HS-5 (cell line): ENCODE data around the gene TM4SF20.
"Not testable (repeated sequence)": the region's sequence is repeated elsewhere in the genome, so short reads cannot be mapped to it uniquely, and the experiment has no call there.

ENCODE experiments used
- DNase-seq: peaks from one replicate; pipeline ENCODE4 v3.0.0-alpha.2; 2012; ENCODE audit warnings: low read depth

TM4SF20 gene

DNA sequence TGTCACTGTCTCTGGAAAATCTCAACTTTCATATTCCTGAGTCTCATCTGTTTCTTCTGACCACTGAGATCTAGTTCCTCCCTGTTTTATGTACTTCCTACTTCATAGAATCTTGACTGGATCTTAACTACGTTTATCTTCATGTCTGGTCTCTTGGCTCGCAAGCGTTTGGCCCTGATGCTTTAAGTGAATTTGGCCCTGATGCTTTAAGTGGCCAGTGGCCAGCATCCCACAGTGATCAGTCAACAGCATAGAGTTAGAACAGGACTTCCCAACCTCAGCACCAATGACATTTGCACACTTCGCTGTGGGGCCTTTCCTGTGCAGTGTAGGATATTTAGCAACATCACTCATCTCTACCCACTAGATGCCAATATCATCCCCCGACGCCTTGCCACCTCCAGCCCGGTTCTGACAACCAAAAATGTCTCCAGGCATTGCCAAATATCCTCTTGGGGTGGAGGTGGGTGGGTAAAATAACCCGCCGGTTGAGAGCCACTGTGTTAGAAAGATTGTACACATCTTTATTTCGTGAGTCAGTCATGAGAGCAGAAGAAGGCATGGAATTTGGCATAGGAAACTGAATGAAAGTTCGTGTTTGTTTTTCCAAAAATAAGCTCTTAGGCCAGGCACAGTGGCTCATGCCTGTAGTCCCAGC lies 12.2 kb downstream of the TM4SF20 start:
- DNase-seq = peak; percentile 91

DNA sequence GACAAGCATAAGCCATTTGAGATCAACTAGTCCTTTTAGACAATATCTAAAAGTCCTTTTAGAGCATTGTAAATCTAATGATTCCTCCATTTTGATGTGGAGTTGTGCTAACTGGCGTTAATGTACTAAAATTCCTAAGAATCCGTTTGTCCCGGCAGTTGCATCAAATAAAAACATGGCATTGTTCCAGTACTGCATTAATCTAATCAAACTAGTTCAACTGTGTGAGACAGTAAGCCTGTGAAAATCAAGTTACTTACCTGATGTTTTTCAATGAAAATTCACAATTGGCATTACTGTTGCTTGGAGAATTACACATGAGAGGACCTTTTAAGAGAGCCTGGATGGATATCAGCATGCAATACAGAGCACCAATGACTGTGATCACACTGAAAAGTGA lies 13.3 kb downstream of the TM4SF20 start:
- no peak for DNase-seq

DNA sequence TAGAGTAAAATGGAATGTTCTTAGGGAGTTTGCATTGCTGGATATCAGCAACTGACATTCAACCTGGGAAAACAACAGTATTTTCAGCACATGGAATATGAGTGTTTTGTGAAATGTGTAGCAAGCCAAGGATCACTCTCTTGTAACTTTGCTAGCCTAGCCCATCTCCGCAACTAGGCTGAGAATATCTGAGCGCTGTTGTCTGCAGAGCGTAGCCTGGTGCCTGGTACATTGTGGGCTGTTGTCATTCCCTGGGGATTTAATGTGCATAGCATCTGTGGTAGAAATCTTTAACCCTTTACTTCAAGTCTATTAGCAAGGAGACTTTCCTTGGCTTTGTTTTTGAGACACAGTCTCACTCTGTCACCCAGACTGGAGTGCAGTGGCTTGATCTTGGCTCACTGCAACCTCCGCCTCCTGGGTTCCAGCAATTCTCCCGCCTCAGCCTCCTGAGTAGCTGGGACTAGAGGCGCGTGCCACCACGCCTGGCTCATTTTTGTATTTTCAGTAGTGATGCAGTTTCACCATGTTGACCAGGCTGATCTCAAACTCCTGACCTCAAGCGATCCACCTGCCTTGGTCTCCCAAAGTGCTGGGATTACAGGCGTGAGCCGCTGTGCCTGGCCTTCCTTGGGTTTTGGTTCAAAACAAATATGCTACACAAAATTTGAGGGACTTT lies 14.4 kb downstream of the TM4SF20 start:
- DNase-seq = not testable (repeated sequence)

- DNase-seq = no peak
Measured at GRCh38 chr2:227363756-227364155, 15.3 kb downstream of the TM4SF20 start.

GRCh38 chr2:227360351-227360750 lies 18.8 kb downstream of the TM4SF20 start:
- DNase-seq = no peak

GRCh38 chr2:227351639-227352038 lies 27.5 kb downstream of the TM4SF20 start:
- no peak for DNase-seq

DNA sequence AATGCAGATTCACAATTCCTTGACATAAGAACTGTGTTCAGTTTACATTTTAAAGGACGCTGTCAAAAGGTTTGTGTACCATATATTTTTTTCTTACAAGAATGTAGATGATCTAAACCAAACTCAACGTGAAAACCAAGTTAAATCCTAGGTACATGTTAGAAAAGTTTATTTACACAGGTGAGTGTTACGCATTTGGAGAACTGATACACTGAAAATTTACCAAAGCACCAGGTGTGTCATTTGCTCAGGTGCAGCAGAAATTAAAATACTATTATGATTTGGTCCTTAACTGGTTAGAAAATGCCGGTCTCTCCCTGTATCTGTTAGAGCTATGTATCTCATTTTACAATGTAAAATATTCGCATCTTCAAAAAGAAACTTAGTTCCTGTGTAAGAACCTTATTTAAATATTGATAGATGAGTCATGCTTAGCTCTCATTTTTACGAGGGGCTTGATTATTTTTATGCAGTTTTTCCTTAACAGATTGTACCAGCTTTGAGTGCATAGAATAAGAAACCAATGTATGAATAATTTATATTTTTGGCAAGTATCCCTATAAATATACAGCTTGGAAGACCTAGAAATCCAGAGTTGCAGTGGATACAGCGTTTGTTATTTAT lies 29.0 kb downstream of the TM4SF20 start:
- DNase-seq = no peak

DNA sequence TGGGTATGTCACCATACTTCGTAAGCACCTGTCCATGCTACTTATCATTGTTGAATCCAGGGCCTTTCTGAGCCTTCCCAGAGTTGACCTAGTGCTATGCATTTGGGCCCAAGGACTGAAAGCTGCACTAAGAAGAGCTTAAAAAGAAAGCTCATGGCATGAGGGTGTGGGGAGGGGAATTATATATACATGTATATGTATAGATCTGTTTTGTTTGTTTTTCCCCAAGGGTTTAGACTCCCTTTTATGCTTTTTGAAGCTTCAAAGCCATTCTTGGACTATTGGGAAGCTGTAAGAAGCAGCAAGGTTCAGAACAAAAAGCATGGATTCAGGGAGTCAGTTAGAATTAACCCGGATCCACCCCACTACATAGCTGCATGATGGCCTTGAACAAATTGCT lies 30.8 kb downstream of the TM4SF20 start:
- no peak for DNase-seq

DNA sequence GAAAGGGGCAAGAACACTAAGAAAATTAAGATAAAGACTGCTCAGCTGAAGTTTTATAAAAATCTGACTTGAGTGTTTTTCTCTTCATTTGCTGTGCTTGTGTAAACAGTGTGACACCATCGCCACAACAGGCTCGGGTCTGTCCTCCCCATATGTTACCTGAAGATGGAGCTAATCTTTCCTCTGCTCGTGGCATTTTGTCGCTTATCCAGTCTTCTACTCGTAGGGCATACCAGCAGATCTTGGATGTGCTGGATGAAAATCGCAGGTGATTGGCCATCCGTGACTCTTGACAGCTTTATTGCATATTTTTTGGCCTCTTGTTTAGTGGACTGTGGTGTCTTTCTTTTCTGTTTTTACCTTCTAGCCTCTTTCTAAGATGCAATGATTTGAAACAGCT lies 32.0 kb downstream of the TM4SF20 start:
- DNase-seq = no peak

GRCh38 chr2:227344231-227344630 lies 34.9 kb downstream of the TM4SF20 start:
- no peak for DNase-seq

DNA sequence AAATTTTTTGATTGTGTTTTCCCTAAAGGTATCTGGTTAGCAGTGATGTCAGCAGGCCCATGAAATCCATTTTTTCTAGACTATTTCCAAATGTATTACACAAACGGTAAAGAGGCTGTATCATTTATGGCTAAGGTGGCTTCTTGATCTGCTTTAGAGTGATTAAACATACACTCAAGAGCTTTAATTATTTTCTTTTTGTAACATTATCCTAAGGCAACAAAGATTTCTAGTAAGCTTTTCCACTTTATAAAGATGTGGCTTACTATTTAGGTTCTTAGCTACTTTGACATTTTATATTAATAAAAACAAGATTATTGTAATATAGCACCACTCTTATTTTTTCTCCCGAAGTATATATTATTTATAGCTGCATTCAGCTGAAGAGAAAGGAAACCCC lies 37.6 kb downstream of the TM4SF20 start:
- no peak for DNase-seq

DNA sequence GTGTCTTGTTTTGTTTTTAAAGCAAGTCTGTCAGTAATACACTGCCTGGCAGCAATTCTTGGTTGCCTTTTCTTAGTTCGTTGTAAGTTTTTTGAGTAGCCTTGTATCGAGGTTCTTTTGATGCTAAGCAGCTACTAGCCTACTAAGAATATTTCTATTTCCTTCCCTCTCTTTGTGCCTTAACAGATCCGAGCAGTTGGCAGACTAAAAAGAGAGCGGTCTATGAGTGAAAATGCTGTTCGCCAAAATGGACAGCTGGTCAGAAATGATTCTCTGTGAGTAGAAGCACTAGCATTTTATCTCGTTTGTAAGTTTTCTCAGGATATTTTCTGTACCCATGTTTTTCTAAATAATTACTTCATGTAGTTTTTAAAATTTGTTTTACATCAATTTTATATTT lies 39.0 kb downstream of the TM4SF20 start:
- DNase-seq = no peak

DNA sequence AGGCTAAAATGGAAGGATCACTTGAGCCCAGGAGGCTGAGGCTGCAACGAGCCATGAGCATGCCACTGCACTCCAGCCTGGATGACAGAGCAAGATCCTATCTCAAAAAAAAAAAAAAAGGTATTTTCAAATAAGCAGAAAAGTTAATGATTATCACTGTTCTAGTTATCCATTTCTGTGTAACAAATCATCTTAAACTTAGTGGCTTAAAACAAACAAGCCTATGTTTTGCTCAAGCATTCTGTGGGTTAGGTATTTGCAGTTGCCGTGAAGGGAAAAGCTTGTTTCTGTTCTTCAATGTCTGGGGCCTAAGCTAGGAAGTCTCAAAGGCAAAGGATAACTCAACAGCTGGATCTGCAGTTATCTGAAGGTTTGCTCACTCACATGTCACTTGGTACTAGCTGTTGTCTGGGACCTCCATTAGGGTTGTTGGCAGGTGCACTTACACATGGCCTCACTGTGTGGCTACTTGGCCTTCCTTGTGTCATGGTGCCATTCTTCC lies 40.0 kb downstream of the TM4SF20 start:
- no peak for DNase-seq

DNA sequence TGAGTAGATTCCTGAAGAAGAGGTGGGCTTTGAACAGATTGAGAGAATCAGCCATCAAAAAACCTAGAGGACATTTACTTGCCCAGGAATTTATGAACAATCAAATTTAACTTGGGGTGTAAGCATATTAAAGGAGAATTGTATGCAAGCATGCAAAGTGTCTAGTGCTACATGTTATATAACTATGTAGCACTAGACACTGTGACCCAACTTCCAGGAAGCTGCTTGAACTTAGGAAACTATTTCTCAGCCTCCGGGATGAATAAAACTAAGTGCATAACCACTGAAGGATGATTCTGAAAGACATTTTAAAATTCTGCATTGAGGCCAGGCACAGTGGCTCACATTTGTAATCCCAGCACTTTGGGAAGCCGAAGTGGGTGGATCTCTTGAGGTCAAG lies 41.7 kb downstream of the TM4SF20 start:
- DNase-seq = no peak

DNA sequence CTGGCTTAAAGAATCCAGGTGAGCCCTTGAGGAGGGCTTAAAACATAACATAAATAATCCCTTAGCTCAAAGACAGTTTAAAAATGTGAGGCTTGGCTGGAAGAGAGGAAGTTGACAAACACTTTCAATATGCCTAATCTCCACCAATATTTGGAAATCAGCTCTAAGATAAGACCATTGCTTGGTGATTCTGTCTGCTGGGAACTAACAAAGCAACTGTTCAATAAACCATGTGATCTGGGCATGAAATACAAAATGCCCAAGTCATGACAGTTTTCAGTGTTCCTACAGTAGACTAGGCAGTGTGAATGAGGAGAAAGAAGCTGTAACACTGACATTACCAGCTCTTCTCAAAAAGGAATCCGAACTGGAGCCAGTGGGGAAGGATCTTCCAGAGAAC lies 43.4 kb downstream of the TM4SF20 start:
- DNase-seq = no peak

- DNase-seq = no peak
Measured at GRCh38 chr2:227326783-227327182, 52.3 kb downstream of the TM4SF20 start.

GRCh38 chr2:227325839-227326195 lies 53.3 kb downstream of the TM4SF20 start:
- no peak for DNase-seq

GRCh38 chr2:227324995-227325838 lies 53.9 kb downstream of the TM4SF20 start, which contains the start of gene MFF:
MFF (plus strand) TSS chr2:227325251; CDS start chr2:227330666, 5,415 bp downstream.
- DNase-seq = peak; percentile 77

DNA sequence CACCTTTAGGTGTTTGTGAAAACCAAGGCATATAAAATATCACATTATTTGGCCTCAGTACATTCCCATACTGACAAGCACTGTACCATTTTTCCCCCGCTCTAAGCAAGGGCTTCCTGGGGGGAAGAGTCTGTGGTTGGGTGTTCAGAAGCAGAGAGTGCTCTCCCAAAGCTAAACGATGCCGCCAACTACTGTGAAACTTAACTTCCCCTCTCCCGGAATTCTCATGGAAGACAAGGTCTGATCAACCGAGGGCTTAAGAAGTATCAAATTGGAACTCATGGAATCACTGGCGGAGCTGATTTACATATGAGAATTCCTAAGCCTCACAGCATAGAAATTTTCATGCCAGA lies 54.5 kb downstream of the TM4SF20 start:
- DNase-seq = no peak

DNA sequence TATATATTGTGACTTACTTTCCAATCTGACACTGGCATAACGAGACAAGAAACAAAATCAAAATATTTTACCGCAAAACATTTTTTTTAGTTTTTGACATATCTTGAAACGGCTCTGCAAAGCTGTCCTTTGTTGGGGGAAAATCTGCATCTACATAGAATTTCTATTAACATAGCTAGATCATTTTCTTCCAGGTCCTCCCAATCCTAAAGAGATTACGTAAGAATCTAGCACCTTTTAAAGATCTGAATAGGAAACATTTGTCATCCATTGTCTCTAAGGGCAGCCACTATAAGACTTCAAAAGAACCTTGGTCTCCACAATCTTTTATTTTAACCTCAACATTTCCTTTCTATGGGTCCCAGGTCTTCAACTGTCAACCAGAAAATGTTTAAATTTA lies 55.3 kb downstream of the TM4SF20 start:
- no peak for DNase-seq

GRCh38 chr2:227322530-227323205 lies 56.4 kb downstream of the TM4SF20 start:
- no peak for DNase-seq
